ENCODE measurements around the gene MBD3L1. TPM values are rescaled to one million over a fixed set of nuclear protein-coding genes. Genes with fewer than 3 reads are reported as not detected.

Gene MBD3L1
- total RNA-seq: not detected in 2 replicates

- intact Hi-C loops (cut with micrococcal nuclease): loop anchor here (1.0 to 10.0 kb wide), 11 partner anchors 138 to 1272 kb away; partner anchors contain the start of genes ACTL9, ANGPTL6, CCL25 and FBXL12
Measured at GRCh38 chr19:8832132-8833021, at the start of gene MBD3L1, which contains the start of gene ZNF558. Gene MBD3L1, plus strand, starts transcription at chr19:8832377. Its CDS starts 10,302 bp downstream, at chr19:8842679. Gene ZNF558, minus strand, starts transcription at chr19:8832304. Its CDS starts 9,645 bp downstream, at chr19:8822659.

GRCh38 chr19:8794823-8795222 is 37.4 kb upstream of the MBD3L1 start:
- intact Hi-C loops (cut with micrococcal nuclease): no loop called here

GRCh38 chr19:8806661-8807060 is 25.5 kb upstream of the MBD3L1 start:
- intact Hi-C loops (cut with micrococcal nuclease): no loop called here

DNA sequence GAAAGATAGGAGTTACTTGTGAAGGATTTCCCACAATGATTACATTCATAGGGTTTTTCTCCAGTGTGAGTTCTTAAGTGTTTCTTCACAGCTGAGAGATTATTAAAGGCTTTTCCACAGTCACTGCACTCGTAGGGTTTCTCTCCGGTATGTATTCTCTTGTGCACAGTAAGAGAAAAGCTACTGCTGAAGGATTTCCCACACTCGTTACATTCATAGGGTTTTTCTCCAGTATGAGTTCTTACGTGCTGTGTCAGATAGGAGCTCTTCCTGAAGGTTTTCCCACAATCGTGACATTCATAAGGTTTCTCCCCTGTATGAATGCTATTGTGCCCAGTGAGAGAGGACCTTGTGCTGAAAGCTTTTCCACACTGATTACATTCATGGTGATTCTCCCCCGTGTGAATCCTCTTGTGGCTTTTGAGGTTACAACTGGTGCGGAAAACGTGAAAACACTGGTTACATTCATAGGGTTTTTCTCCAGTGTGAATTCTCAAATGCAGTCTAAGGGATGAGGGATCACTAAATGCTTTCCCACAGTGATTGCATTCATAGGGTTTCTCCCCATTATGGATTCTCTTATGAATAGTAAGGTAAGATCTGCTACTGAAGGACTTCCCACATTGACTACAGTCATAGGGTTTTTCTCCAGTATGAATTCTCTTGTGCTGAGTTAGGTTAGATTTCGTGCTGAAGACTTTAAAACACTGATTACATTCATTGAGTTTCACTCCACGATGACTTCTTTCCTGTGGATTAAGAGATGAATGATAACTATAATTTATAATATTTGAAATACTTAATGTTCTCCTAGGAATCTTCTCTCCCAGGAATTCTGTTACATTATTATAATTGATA is 20.6 kb upstream of the MBD3L1 start:
- intact Hi-C loops (cut with micrococcal nuclease): no loop called here

DNA sequence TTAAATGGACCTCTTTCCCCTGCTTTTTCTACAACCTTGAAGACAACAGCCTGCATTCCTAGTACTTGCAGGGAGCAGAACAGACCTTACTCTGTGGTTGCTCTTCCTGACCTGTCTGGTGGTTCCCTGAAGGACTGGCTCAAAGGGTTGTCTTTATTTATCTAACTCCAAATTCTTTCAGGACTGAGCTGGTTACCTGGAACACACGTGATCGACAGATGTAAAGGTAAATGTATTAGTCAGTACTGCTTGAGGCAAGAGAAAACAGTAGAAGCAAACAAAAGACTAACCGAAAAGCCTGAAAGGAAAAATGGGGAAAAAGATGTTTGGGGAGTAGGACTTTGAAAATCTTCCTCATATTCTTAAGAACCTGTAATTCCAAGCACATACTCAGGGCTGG is 18.0 kb upstream of the MBD3L1 start:
- intact Hi-C loops (cut with micrococcal nuclease): no loop called here

GRCh38 chr19:8815780-8816179 is 16.4 kb upstream of the MBD3L1 start:
- intact Hi-C loops (cut with micrococcal nuclease): no loop called here

GRCh38 chr19:8820234-8820633 is 11.9 kb upstream of the MBD3L1 start:
- intact Hi-C loops (cut with micrococcal nuclease): no loop called here

- intact Hi-C loops (cut with micrococcal nuclease): no loop called here
Measured at GRCh38 chr19:8821748-8822241, 10.4 kb upstream of the MBD3L1 start.

GRCh38 chr19:8826371-8826770 is 5.8 kb upstream of the MBD3L1 start:
- intact Hi-C loops (cut with micrococcal nuclease): no loop called here

GRCh38 chr19:8827277-8827676 is 4.9 kb upstream of the MBD3L1 start:
- intact Hi-C loops (cut with micrococcal nuclease): no loop called here

DNA sequence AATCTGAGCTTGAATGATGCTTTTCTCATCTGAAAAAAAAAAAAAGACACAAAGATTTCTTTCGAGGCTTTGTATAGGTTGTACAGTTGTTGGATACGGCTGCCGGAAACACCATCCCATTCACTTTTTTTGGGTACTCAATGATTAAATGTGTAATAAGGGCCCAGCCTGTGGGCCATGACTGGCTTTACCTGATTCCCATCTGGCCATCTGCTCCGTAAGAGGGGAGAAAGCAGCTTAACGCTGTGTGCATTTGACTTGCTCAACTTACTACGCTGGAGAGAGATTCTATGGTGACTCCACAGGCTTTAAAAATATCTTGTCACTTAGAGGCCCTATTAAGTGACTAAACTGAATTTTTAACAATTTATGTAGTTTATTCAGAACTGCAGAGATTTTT is 804 bp upstream of the MBD3L1 start:
- intact Hi-C loops (cut with micrococcal nuclease): loop anchor here (1.0 to 10.0 kb wide), 6 partner anchors 137 to 1273 kb away; partner anchors contain the start of genes ACTL9, ANGPTL6, CCL25 and PIN1

GRCh38 chr19:8831832-8832131 is 395 bp upstream of the MBD3L1 start:
- intact Hi-C loops (cut with micrococcal nuclease): loop anchor here (1.0 to 10.0 kb wide), 12 partner anchors 137 to 1273 kb away; partner anchors contain the start of genes ACTL9, ANGPTL6, CCL25 and FBXL12

- intact Hi-C loops (cut with micrococcal nuclease): loop anchor here (10.0 kb wide), 2 partner anchors 141 to 1269 kb away; partner anchors contain the start of genes ACTL9, ANGPTL6 and PPAN
Measured at GRCh38 chr19:8835446-8835845, 3.3 kb downstream of the MBD3L1 start.

DNA sequence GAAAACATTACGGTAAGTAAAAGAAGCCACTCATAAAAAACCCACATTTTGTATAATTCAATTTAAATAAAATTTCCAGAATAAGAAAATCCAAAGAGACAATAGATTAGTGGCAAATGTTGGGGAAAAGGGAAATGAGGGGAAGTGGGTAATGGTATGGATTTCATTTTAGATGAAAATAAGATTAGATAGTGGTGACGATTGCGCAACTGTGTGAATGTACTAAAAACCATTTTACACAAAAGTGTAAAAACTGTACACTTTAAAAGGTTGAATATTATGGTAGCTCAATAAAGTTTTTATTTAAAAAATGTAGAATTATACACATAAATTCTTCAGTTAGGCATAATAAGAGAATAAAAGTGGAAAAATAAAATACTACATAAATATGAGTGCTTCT is 3.7 kb downstream of the MBD3L1 start:
- intact Hi-C loops (cut with micrococcal nuclease): loop anchor here (10.0 kb wide), 2 partner anchors 141 to 1269 kb away; partner anchors contain the start of genes ACTL9, ANGPTL6 and PPAN

- intact Hi-C loops (cut with micrococcal nuclease): no loop called here
Measured at GRCh38 chr19:8840708-8841107, 8.5 kb downstream of the MBD3L1 start.

DNA sequence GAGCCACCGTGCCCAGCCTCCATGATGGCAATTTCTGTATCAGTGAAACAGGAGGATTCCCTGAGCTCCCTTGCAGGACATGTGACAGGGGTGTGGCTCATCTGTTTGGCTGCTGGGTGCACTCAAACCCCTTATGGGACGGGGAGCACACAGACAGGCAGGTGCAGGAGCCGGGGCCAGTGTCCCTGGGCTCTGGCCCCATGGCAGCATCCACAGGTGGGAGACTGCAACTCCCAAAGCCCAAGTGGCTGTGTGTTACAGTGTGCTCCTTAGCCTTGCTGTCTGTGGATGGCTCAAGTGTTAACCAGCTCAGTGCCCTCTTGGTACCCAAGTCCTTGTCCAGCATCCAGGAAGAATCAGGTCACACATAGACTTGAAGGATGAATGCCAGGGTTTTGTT is 14.6 kb downstream of the MBD3L1 start:
- intact Hi-C loops (cut with micrococcal nuclease): no loop called here

DNA sequence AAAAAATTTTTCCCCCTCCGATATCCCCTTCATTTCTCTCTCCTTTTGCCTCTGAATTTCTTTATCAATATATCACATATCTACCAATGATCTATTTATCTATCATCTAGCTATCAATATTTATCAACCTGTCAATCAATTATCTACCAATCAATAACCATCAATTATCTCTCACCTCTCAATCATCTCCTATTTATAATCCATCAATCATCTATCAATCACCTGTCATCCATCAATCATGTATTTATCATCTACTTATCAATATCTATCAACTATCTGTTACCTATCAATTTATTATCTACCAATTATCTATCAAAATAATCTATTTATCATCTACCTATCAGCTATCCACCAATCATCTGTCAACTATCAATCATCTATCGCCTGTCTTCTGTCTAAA is 17.1 kb downstream of the MBD3L1 start:
- intact Hi-C loops (cut with micrococcal nuclease): no loop called here

GRCh38 chr19:8850488-8850887 is 18.3 kb downstream of the MBD3L1 start:
- intact Hi-C loops (cut with micrococcal nuclease): no loop called here

GRCh38 chr19:8858260-8858659 is 26.1 kb downstream of the MBD3L1 start:
- intact Hi-C loops (cut with micrococcal nuclease): no loop called here

DNA sequence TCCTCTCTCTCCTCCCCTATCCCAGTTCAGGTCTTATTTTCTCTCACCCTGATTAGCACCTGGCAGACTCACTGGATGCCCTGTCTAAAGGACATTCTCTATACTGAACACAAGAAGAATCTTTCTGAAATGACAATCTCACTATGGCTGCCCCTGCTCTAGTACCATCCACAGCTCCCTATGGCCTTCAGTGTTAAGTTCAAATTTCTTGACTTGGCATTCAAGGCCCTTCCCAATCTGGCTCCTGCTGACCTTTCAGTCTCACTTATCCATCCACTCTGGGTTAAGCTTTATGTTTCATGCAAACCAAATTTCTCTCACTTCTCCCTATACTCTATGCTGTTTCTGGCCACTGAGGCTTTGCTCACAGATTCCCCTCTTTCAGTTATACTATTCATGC is 34.2 kb downstream of the MBD3L1 start:
- intact Hi-C loops (cut with micrococcal nuclease): no loop called here

- intact Hi-C loops (cut with micrococcal nuclease): no loop called here
Measured at GRCh38 chr19:8877854-8878705, 45.9 kb downstream of the MBD3L1 start.
